GM12872 (cell line): Measurements from ENCODE around the gene KIF17.

ENCODE experiments used
- CTCF ChIP-seq: IDR thresholded peaks from 3 replicates; pipeline ENCODE4 v1.5.1; 2011; ENCODE audit warnings: low read depth, mild to moderate bottlenecking, low read length, moderate library complexity; ENCODE audit not compliant: insufficient read depth

The KIF17 gene

GRCh38 chr1:20621012-20621411, 96.8 kb downstream of the KIF17 start:
- TF ChIP-seq CTCF, result no peak

GRCh38 chr1:20619999-20620398, 97.8 kb downstream of the KIF17 start:
- no peak for TF ChIP-seq CTCF

GRCh38 chr1:20618550-20618949, 99.3 kb downstream of the KIF17 start:
- TF ChIP-seq CTCF, result no peak

GRCh38 chr1:20616847-20617487, 100.8 kb downstream of the KIF17 start:
- TF ChIP-seq CTCF, result no peak

- TF ChIP-seq CTCF, result no peak
These were observed 101.6 kb downstream of the KIF17 start for GRCh38 chr1:20615946-20616846.

GRCh38 chr1:20614131-20614579, 103.7 kb downstream of the KIF17 start:
- no peak for TF ChIP-seq CTCF
